ENCODE data around the gene JMJD7.

Gene JMJD7

GRCh38 chr15:41883484-41883825, 55.6 kb downstream of the JMJD7 start:
- no peak for DNase-seq (ENCODE audit: low spot score)

- no peak for DNase-seq (ENCODE audit: low spot score)
Measured at GRCh38 chr15:41884458-41884857, 56.6 kb downstream of the JMJD7 start.

GRCh38 chr15:41885321-41885720, 57.4 kb downstream of the JMJD7 start:
- no peak for DNase-seq (ENCODE audit: low spot score)

- no peak for DNase-seq (ENCODE audit: low spot score)
Measured at GRCh38 chr15:41885841-41886240, 57.9 kb downstream of the JMJD7 start.

- DNase-seq (ENCODE audit: low spot score), result no peak
Measured at GRCh38 chr15:41886741-41887140, 58.8 kb downstream of the JMJD7 start.

GRCh38 chr15:41887161-41887560, 59.3 kb downstream of the JMJD7 start:
- DNase-seq (ENCODE audit: low spot score), result no peak
